GM19328 (cell line): ENCODE data around the gene ZNF524.

Experiments used
- ATAC-seq: cut with Tn5 transposase; IDR thresholded peaks from one replicate; pipeline ENCODE4 v1.9.1; 2021; ENCODE audit warnings: mild to moderate bottlenecking, moderate library complexity; ENCODE audit not compliant: unreplicated experiment

Gene ZNF524

GRCh38 chr19:55619286-55619685 lies 19.2 kb downstream of the ZNF524 start:
- ATAC-seq = no peak

GRCh38 chr19:55620410-55621204 lies 20.5 kb downstream of the ZNF524 start:
- no peak for ATAC-seq

GRCh38 chr19:55621205-55621672 lies 21.2 kb downstream of the ZNF524 start:
- no peak for ATAC-seq

GRCh38 chr19:55621673-55622231 lies 21.7 kb downstream of the ZNF524 start:
- ATAC-seq = no peak

GRCh38 chr19:55622242-55622969 lies 22.3 kb downstream of the ZNF524 start:
- no peak for ATAC-seq

- ATAC-seq = no peak
Measured at GRCh38 chr19:55623130-55623529, 23.0 kb downstream of the ZNF524 start.

GRCh38 chr19:55623561-55623960 lies 23.5 kb downstream of the ZNF524 start:
- no peak for ATAC-seq

- ATAC-seq = peak; percentile 51
Measured at GRCh38 chr19:55624109-55625003, 24.3 kb downstream of the ZNF524 start, which contains the start of gene ZNF784. ZNF784 (minus strand) TSS chr19:55624566; CDS start chr19:55624561, 5 bp downstream.

GRCh38 chr19:55625004-55625326 lies 24.9 kb downstream of the ZNF524 start:
- ATAC-seq = no peak

- ATAC-seq = no peak
Measured at GRCh38 chr19:55626350-55626749, 26.3 kb downstream of the ZNF524 start.

GRCh38 chr19:55632463-55632834 lies 32.4 kb downstream of the ZNF524 start:
- ATAC-seq = peak; percentile 47

- no peak for ATAC-seq
Measured at GRCh38 chr19:55633861-55634260, 33.8 kb downstream of the ZNF524 start.

- no peak for ATAC-seq
Measured at GRCh38 chr19:55635334-55635717, 35.2 kb downstream of the ZNF524 start.

- no peak for ATAC-seq
Measured at GRCh38 chr19:55635856-55636440, 35.9 kb downstream of the ZNF524 start.

- no peak for ATAC-seq
Measured at GRCh38 chr19:55636723-55637122, 36.6 kb downstream of the ZNF524 start.

- ATAC-seq = no peak
Measured at GRCh38 chr19:55637534-55637933, 37.4 kb downstream of the ZNF524 start.

- ATAC-seq = no peak
Measured at GRCh38 chr19:55638864-55639359, 38.8 kb downstream of the ZNF524 start.

GRCh38 chr19:55640043-55640576 lies 40.0 kb downstream of the ZNF524 start:
- ATAC-seq = no peak

- no peak for ATAC-seq
Measured at GRCh38 chr19:55640577-55641425, 40.7 kb downstream of the ZNF524 start, which contains the start of gene ZNF580. ZNF580 (plus strand) TSS chr19:55641002; CDS start chr19:55642509, 1,507 bp downstream.
